Sigmoid colon (tissue), 7 donors: ENCODE data around the gene RRP1B. TPM values are rescaled to one million over a fixed set of nuclear protein-coding genes. Genes with fewer than 3 reads are reported as not detected.

Experiments
- DNase-seq: peaks from one replicate; pipeline ENCODE4 v3.0.0-alpha.2; 2019
- H3K27ac ChIP-seq, 4 donors: fragments of 200-600 bp; sonication (generic); one replicate each; pipeline ENCODE4 v1.5.1; 2016 to 2019; ENCODE audit warnings: mild to moderate bottlenecking in 1 of 4
- H3K27me3 ChIP-seq, 3 donors: fragments of 200-600 bp; sonication (generic); one replicate each; pipeline ENCODE4 v1.5.1; 2019; ENCODE audit warnings: mild to moderate bottlenecking in 1 of 3
- H3K36me3 ChIP-seq, 4 donors: fragments of 200-600 bp; sonication (generic); one replicate each; pipeline ENCODE4 v1.5.1; 2016 to 2019
- H3K4me1 ChIP-seq, 4 donors: fragments of 200-600 bp; sonication (generic); one replicate each; pipeline ENCODE4 v1.5.1; 2017 to 2019
- H3K4me3 ChIP-seq, 4 donors: fragments of 200-600 bp; sonication (generic); one replicate each; pipeline ENCODE4 v1.5.1; 2017 to 2019; ENCODE audit warnings: mild to moderate bottlenecking in 2 of 4, moderate library complexity in 1 of 4
- H3K9me3 ChIP-seq, 4 donors: fragments of 200-600 bp in 3 of 4; sonication (generic) in 3 of 4; one replicate each; pipeline versions ENCODE4 v1.5.1 to v1.6.1; 2013 to 2019
- EP300 ChIP-seq, 4 donors: sonication (generic); formaldehyde crosslinking; IDR thresholded peaks; one replicate each; pipeline ENCODE4 v1.6.1; 2017; ENCODE audit warnings: antibody characterized with exemption in 4 of 4
- POLR2A ChIP-seq, 2 donors: fragments of 450-650 bp; IDR thresholded peaks; one replicate each; pipeline ENCODE4 v1.6.1; 2016; ENCODE audit warnings: antibody characterized with exemption in 2 of 2, mild to moderate bottlenecking in 2 of 2, moderate library complexity in 2 of 2
- POLR2AphosphoS5 ChIP-seq, 4 donors: sonication (generic); formaldehyde crosslinking; IDR thresholded peaks; one replicate each; pipeline ENCODE4 v1.6.1; 2017; ENCODE audit warnings: antibody characterized with exemption in 4 of 4
- WGBS, 2 donors: extraction: QIAGEN DNeasy Blood & Tissue Kit; methylation state at CpG; one replicate each; pipeline ENCODE4 v1.1.7; 2013; 5-methylcytosine and 5-hydroxymethylcytosine counted together
- intact Hi-C: fragments of 100-400 bp; cut with DNase I; formaldehyde crosslinking; loops from one replicate; pipeline ENCODE4 v1.15.1; 2023
- polyA plus RNA-seq, 3 donors: library from polyadenylated mRNA; stranded (reverse); fragments of 200-250 nt; gene quantifications; one replicate each; pipeline ENCODE4 v1.2.3, GENCODE V29; 2013
- total RNA-seq, 4 donors: library from RNA; depleted of rRNA; stranded (reverse); fragments of >200 nt; gene quantifications; one replicate each; pipeline ENCODE4 v1.1.0, GENCODE V29; 2016
- TF ChIP-seq, protein P1 (sequence below), 4 experiments: fragments of 450-650 bp in 3 of 4; fragments of 200-600 bp in 1 of 4; IDR thresholded peaks; one replicate each; pipeline ENCODE4 v1.5.1; 2016 to 2019; ENCODE audit warnings: antibody characterized with exemption in 4 of 4, mild to moderate bottlenecking in 3 of 4, moderate library complexity in 2 of 4
- donor health status: healthy with polysubstance abuse.
- donor health status: Bipolar disorder and iron deficiency.
- donor health status: healthy.

RRP1B gene
- total and polyA plus RNA-seq, 7 donors: 3.5 to 20.5 (median 15.2) TPM

DNA sequence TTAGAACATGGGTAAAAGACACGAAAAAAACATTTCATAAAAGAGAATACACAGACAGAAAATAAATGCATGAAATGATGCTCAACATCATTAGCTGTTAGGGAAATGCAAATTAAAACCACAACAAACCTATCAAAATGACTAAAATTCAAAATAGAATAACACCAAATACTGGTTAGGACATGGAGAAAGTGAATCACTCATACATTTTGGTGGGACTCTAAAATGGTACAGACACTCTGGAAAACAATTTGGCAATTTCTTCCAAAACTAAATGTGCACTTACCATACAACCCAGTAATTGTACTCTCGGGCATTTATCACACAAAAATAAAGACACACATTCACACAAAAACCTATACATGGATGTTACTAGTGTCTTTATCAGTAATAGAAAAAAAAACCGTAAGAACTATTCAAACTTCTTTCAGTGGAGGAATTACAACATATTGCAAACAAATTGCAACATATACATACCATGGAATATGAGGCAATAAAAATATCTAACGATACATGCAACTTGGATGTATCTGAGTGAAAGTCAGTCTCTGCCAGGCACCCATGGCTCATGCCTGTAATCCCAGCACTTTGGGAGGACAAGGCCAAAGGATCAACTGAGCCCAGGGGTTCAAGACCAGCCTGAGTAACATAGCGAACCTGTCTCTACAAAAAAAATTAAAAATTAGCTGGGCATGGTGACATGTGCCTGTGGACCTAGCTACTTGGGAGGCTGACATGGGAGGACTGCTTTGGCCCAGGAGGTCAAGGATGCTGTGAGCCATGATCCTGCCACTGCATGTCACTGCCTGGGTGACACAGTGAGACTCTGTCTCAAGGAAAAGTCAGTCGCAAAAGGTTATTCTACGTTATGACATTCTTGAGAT, 19.6 kb upstream of the RRP1B start:
- Histone ChIP-seq H3K27me3 (no peaks in the 10 kb centered on the region), H3K4me1 (no peaks in the 10 kb centered on the region), H3K36me3 (no peaks in the 10 kb centered on the region), H3K27ac (no peak overlapping the region), H3K4me3 (no peak overlapping the region), H3K9me3 (no peaks in the 10 kb centered on the region)
- intact Hi-C loops: no loop called here
- no peak for TF ChIP-seq POLR2A (IDR thresholded peaks at IDR 0.05)
- TF ChIP-seq, protein P1, sequence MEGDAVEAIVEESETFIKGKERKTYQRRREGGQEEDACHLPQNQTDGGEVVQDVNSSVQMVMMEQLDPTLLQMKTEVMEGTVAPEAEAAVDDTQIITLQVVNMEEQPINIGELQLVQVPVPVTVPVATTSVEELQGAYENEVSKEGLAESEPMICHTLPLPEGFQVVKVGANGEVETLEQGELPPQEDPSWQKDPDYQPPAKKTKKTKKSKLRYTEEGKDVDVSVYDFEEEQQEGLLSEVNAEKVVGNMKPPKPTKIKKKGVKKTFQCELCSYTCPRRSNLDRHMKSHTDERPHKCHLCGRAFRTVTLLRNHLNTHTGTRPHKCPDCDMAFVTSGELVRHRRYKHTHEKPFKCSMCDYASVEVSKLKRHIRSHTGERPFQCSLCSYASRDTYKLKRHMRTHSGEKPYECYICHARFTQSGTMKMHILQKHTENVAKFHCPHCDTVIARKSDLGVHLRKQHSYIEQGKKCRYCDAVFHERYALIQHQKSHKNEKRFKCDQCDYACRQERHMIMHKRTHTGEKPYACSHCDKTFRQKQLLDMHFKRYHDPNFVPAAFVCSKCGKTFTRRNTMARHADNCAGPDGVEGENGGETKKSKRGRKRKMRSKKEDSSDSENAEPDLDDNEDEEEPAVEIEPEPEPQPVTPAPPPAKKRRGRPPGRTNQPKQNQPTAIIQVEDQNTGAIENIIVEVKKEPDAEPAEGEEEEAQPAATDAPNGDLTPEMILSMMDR (IDR thresholded peaks at IDR 0.05): no peak
- no peak for TF ChIP-seq POLR2AphosphoS5 (IDR thresholded peaks at IDR 0.05)
- TF ChIP-seq EP300 (IDR thresholded peaks at IDR 0.05): no peak
- no peak for DNase-seq
- 47 to 77% methylated on average over 7 of the region's 7 CpGs for WGBS, 2 donors

DNA sequence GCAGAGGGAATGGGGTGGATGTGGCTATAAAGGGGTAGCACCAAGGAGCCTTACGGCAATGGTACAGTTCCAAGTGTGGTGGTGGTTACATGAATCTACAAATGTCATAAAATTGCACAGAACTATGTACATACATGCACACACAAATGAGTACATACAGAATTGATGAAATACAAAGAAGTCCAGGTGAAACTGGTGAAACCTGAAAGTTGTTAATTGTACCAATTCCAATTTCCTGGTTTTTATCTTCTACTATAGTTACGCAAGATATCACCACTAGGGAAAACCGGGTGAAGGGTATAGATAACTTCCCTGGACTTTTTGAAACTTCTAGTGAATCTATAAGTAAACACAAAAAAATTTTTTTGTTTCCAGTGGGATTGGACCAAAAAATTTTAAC, 19.0 kb upstream of the RRP1B start:
- TF ChIP-seq, protein P1 (IDR thresholded peaks at IDR 0.05): no peak
- TF ChIP-seq POLR2AphosphoS5 (IDR thresholded peaks at IDR 0.05): no peak
- TF ChIP-seq POLR2A (IDR thresholded peaks at IDR 0.05): no peak
- TF ChIP-seq EP300 (IDR thresholded peaks at IDR 0.05): no peak
- intact Hi-C loops: no loop called here
- H3K9me3 ChIP-seq: no peaks in the 10 kb centered on the region
- no peaks in the 10 kb centered on the region for H3K27me3 ChIP-seq
- no peak for DNase-seq
- H3K36me3 ChIP-seq: no peaks in the 10 kb centered on the region
- H3K4me3 ChIP-seq: no peak overlapping the region
- H3K27ac ChIP-seq: no peak overlapping the region
- peaks cover 0 to 2% (median under 1%) of the 10 kb centered on the region in 4 donors for H3K4me1 ChIP-seq
- 35 to 68% methylated on average over 3 of the region's 3 CpGs for WGBS, 2 donors

DNA sequence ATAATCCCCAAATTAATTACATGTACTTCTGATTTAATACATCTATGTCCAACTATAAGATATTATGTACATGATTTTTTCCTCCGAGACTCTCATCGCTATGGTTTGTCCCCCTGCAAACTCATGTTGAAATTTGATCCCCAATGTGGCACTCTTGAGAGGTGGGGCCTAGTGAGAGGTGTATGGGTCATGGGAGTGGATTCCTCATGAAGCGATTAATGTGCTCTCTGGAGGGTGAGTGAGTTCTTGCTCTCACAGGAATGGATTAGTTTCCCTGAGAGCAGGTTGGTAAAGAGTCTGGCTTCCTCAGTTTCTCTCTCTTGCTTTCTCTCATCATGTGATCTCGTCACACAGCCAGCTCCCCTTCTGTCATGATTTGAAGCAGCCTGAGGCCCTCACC, 16.2 kb upstream of the RRP1B start:
- H3K4me1 ChIP-seq: peaks cover 0 to 12% (median 8%) of the 10 kb centered on the region in 4 donors
- H3K27me3 ChIP-seq: no peaks in the 10 kb centered on the region
- H3K27ac ChIP-seq: no peak overlapping the region
- DNase-seq: no peak
- no peaks in the 10 kb centered on the region for H3K36me3 ChIP-seq
- TF ChIP-seq, protein P1 (IDR thresholded peaks at IDR 0.05): no peak
- TF ChIP-seq EP300 (IDR thresholded peaks at IDR 0.05) (no peak), POLR2A (IDR thresholded peaks at IDR 0.05) (no peak), POLR2AphosphoS5 (IDR thresholded peaks at IDR 0.05) (no peak)
- H3K4me3 ChIP-seq: no peak overlapping the region
- 93 to 96% methylated on average over 4 of the region's 4 CpGs for WGBS, 2 donors
- no peaks in the 10 kb centered on the region for H3K9me3 ChIP-seq
- intact Hi-C loops: no loop called here

DNA sequence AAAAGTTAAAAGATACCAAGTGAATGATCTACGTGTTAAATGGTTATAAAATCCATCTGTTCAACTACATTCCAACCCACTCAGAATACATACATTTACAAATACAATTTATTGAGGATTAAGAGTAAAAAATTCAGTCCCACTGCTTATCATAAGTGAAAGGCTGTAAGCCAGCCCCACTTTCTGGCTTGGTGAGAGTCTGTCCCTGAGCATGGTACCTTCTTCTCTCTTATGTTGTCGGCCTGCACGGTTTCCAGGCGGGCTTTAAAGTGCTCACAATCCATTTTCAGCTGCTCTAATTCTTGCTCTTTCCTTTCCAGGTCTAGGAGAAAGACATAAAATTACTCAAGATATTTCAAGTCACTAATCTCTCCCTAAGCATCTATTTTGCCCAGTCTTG, 15.3 kb upstream of the RRP1B start:
- Histone ChIP-seq H3K9me3 (no peaks in the 10 kb centered on the region), H3K36me3 (no peaks in the 10 kb centered on the region), H3K4me1 (peaks cover 0 to 12% (median 8%) of the 10 kb centered on the region in 4 donors), H3K27me3 (no peaks in the 10 kb centered on the region), H3K27ac (no peak overlapping the region), H3K4me3 (no peak overlapping the region)
- no peak for DNase-seq
- 84 to 88% methylated on average over 4 of the region's 4 CpGs for WGBS, 2 donors
- intact Hi-C loops: no loop called here
- TF ChIP-seq POLR2A (IDR thresholded peaks at IDR 0.05) (no peak), EP300 (IDR thresholded peaks at IDR 0.05) (no peak), POLR2AphosphoS5 (IDR thresholded peaks at IDR 0.05) (no peak)
- TF ChIP-seq, protein P1 (IDR thresholded peaks at IDR 0.05): no peak
